Measurements from ENCODE around the gene NRBF2. TPM values are rescaled to one million over a fixed set of nuclear protein-coding genes. Genes with fewer than 3 reads are reported as not detected.
A peak's percentile ranks its signal among the peaks of the same experiment; 100 is the strongest.
"Not testable (repeated sequence)": the region's sequence is repeated elsewhere in the genome, so short reads cannot be mapped to it uniquely, and the experiment has no call there.

The NRBF2 gene
- total RNA-seq, 2 experiments from 2014 or later, result 23.9 to 24.1 TPM

- ATAC-seq, result peak; percentile 93
- H3K4me1 Mint-ChIP-seq, result peaks cover 45% of the 10 kb centered on the region
- H3K27me3 Mint-ChIP-seq, result no peaks in the 10 kb centered on the region
Measured at GRCh38 chr10:63145782-63146181, 12.7 kb downstream of the NRBF2 start.

GRCh38 chr10:63146503-63146902, 13.4 kb downstream of the NRBF2 start:
- no peak overlapping the region for H3K4me3 Mint-ChIP-seq
- H3K36me3 Mint-ChIP-seq (ENCODE audit: low read depth), result peaks cover 27% of the 10 kb centered on the region
- no peak for DNase-seq
- POLR2A ChIA-PET, result interaction anchor here (0.6 to 1.0 kb wide), 2 partner anchors 12 to 20 kb away, joined by 3 to 4 read pairs; no protein-coding TSS in a partner anchor
- no peaks in the 10 kb centered on the region for H3K27me3 Mint-ChIP-seq
- H3K27ac Mint-ChIP-seq, result no peak overlapping the region
- CTCF ChIA-PET, result interaction anchor here (0.7 to 2.1 kb wide), 8 partner anchors 11 to 1574 kb away, joined by 3 to 30 read pairs (median 7); no protein-coding TSS in a partner anchor
- peaks cover 40% of the 10 kb centered on the region for H3K4me1 Mint-ChIP-seq
- ATAC-seq, result no peak
- no peaks in the 10 kb centered on the region for H3K9me3 Mint-ChIP-seq (ENCODE audit: low read depth)
- intact Hi-C loops (cut with DNase I, micrococcal nuclease), result no loop called here

More at GRCh38 chr10:63145782-63146181, 12.7 kb downstream of the NRBF2 start:
- intact Hi-C loops (cut with DNase I, micrococcal nuclease), result no loop called here
- Mint-ChIP-seq H3K9me3 (ENCODE audit: low read depth) (no peaks in the 10 kb centered on the region), H3K27ac (no peak overlapping the region), H3K36me3 (ENCODE audit: low read depth) (peaks cover 24% of the 10 kb centered on the region), H3K4me3 (no peak overlapping the region)
- POLR2A ChIA-PET, result interaction anchor here (1.0 kb wide), 1 partner anchor 12 kb away, joined by 3 read pairs; no protein-coding TSS in a partner anchor
- CTCF ChIA-PET, result interaction anchor here (0.6 to 2.1 kb wide), 9 partner anchors 11 to 156 kb away, joined by 3 to 30 read pairs (median 5); no protein-coding TSS in a partner anchor
- DNase-seq, result no peak

- no peaks in the 10 kb centered on the region for H3K9me3 Mint-ChIP-seq (ENCODE audit: low read depth)
- H3K4me3 Mint-ChIP-seq, result no peak overlapping the region
- peaks cover 16% of the 10 kb centered on the region for H3K4me1 Mint-ChIP-seq
- peaks cover 52% of the 10 kb centered on the region for H3K36me3 Mint-ChIP-seq (ENCODE audit: low read depth)
- DNase-seq, result no peak
- ATAC-seq, result no peak
- no peaks in the 10 kb centered on the region for H3K27me3 Mint-ChIP-seq
- intact Hi-C loops (cut with DNase I, micrococcal nuclease), result loop anchor here in 1 of 2 experiments (10.0 kb wide), 2 partner anchors 296 to 656 kb away; no protein-coding TSS in a partner anchor
- POLR2A ChIA-PET, result no interaction called here
- CTCF ChIA-PET, result no interaction called here
- H3K27ac Mint-ChIP-seq, result no peak overlapping the region
Measured at GRCh38 chr10:63150745-63151144, 17.6 kb downstream of the NRBF2 start.

GRCh38 chr10:63153868-63154545, 20.9 kb downstream of the NRBF2 start:
- H3K4me1 Mint-ChIP-seq, result not testable (repeated sequence)

GRCh38 chr10:63154546-63155387, 21.6 kb downstream of the NRBF2 start:
- no peak overlapping the region for H3K27ac Mint-ChIP-seq
- H3K4me3 Mint-ChIP-seq, result no peak overlapping the region
- ChIA-PET POLR2A (no interaction called here), CTCF (interaction anchor here (4.7 kb wide), 1 partner anchor 13 kb away, joined by 56 read pairs; no protein-coding TSS in a partner anchor)
- peaks cover 4% of the 10 kb centered on the region for H3K4me1 Mint-ChIP-seq
- peaks cover 32% of the 10 kb centered on the region for H3K36me3 Mint-ChIP-seq (ENCODE audit: low read depth)
- no peaks in the 10 kb centered on the region for H3K27me3 Mint-ChIP-seq
- no peaks in the 10 kb centered on the region for H3K9me3 Mint-ChIP-seq (ENCODE audit: low read depth)
- intact Hi-C loops (cut with DNase I, micrococcal nuclease), result loop anchor here (1.0 to 10.0 kb wide), 6 partner anchors 42 to 662 kb away; no protein-coding TSS in a partner anchor
- ATAC-seq (no peak), DNase-seq (no peak)

More at GRCh38 chr10:63153868-63154545, 20.9 kb downstream of the NRBF2 start:
- intact Hi-C loops (cut with DNase I, micrococcal nuclease), result loop anchor here (1.0 to 10.0 kb wide), 3 partner anchors 299 to 659 kb away; no protein-coding TSS in a partner anchor
- H3K4me3 Mint-ChIP-seq; POLR2A ChIA-PET; H3K9me3 Mint-ChIP-seq (ENCODE audit: low read depth); DNase-seq; H3K27ac Mint-ChIP-seq; H3K27me3 Mint-ChIP-seq; ATAC-seq: not testable (repeated sequence)
- peaks cover 34% of the 10 kb centered on the region for H3K36me3 Mint-ChIP-seq (ENCODE audit: low read depth)
- CTCF ChIA-PET, result interaction anchor here (0.7 kb wide), 1 partner anchor 1664 kb away, joined by 3 read pairs; no protein-coding TSS in a partner anchor

- Mint-ChIP-seq H3K27me3 (no peaks in the 10 kb centered on the region), H3K9me3 (ENCODE audit: low read depth) (no peaks in the 10 kb centered on the region), H3K36me3 (ENCODE audit: low read depth) (peaks cover 32% of the 10 kb centered on the region), H3K4me1 (peaks cover 4% of the 10 kb centered on the region), H3K27ac (no peak overlapping the region), H3K4me3 (no peak overlapping the region)
- CTCF ChIA-PET, result interaction anchor here (1.1 to 4.7 kb wide), 3 partner anchors 12 to 564 kb away, joined by 3 to 56 read pairs (median 33); no protein-coding TSS in a partner anchor
- POLR2A ChIA-PET, result no interaction called here
- ATAC-seq (no peak), DNase-seq (no peak)
- intact Hi-C loops (cut with DNase I, micrococcal nuclease), result loop anchor here (5.0 to 10.0 kb wide), 5 partner anchors 43 to 663 kb away; no protein-coding TSS in a partner anchor
Measured at GRCh38 chr10:63155388-63156020, 22.4 kb downstream of the NRBF2 start.

GRCh38 chr10:63156236-63156635, 23.1 kb downstream of the NRBF2 start:
- Mint-ChIP-seq H3K27ac (no peak overlapping the region), H3K36me3 (ENCODE audit: low read depth) (peaks cover 28% of the 10 kb centered on the region), H3K9me3 (ENCODE audit: low read depth) (no peaks in the 10 kb centered on the region), H3K27me3 (no peaks in the 10 kb centered on the region), H3K4me3 (no peak overlapping the region), H3K4me1 (peaks cover 4% of the 10 kb centered on the region)
- DNase-seq (no peak), ATAC-seq (no peak)
- ChIA-PET POLR2A (no interaction called here), CTCF (interaction anchor here (0.7 to 4.7 kb wide), 12 partner anchors 10 to 985 kb away, joined by 3 to 56 read pairs (median 6); partner anchors contain the start of gene NRBF2)
- intact Hi-C loops (cut with DNase I, micrococcal nuclease), result loop anchor here (5.0 to 10.0 kb wide), 5 partner anchors 44 to 664 kb away; no protein-coding TSS in a partner anchor

GRCh38 chr10:63157845-63158624, 24.9 kb downstream of the NRBF2 start:
- ATAC-seq, result peak; percentile 61
- POLR2A ChIA-PET, result interaction anchor here (0.5 to 0.6 kb wide), 3 partner anchors 21 to 561 kb away, joined by 3 to 6 read pairs (median 3); partner anchors contain the start of gene NRBF2
- DNase-seq, result peak; percentile 61
- CTCF ChIA-PET, result interaction anchor here (0.6 to 4.7 kb wide), 45 partner anchors 9 to 911 kb away, joined by 3 to 56 read pairs (median 4); partner anchors contain the start of genes ADO and NRBF2
- H3K4me3 Mint-ChIP-seq, result no peak overlapping the region
- H3K36me3 Mint-ChIP-seq (ENCODE audit: low read depth), result peaks cover 20% of the 10 kb centered on the region
- peaks cover 6% of the 10 kb centered on the region for H3K4me1 Mint-ChIP-seq
- no peaks in the 10 kb centered on the region for H3K9me3 Mint-ChIP-seq (ENCODE audit: low read depth)
- H3K27me3 Mint-ChIP-seq, result no peaks in the 10 kb centered on the region
- no peak overlapping the region for H3K27ac Mint-ChIP-seq
- intact Hi-C loops (cut with DNase I, micrococcal nuclease), result loop anchor here (1.0 to 10.0 kb wide), 12 partner anchors 46 to 721 kb away; no protein-coding TSS in a partner anchor

- POLR2A ChIA-PET, result no interaction called here
Measured at GRCh38 chr10:63161592-63161991, 28.5 kb downstream of the NRBF2 start.

GRCh38 chr10:63164166-63164623, 31.1 kb downstream of the NRBF2 start:
- intact Hi-C loops (cut with DNase I, micrococcal nuclease), result no loop called here
- no peak overlapping the region for H3K27ac Mint-ChIP-seq
- CTCF ChIA-PET, result interaction anchor here (0.8 to 5.9 kb wide), 3 partner anchors 153 to 555 kb away, joined by 3 to 204 read pairs (median 66); no protein-coding TSS in a partner anchor
- H3K4me3 Mint-ChIP-seq, result no peak overlapping the region
- no peaks in the 10 kb centered on the region for H3K9me3 Mint-ChIP-seq (ENCODE audit: low read depth)
- peaks cover 9% of the 10 kb centered on the region for H3K4me1 Mint-ChIP-seq
- no peaks in the 10 kb centered on the region for H3K27me3 Mint-ChIP-seq
- DNase-seq (no peak), ATAC-seq (no peak)
- H3K36me3 Mint-ChIP-seq (ENCODE audit: low read depth), result peaks cover 13% of the 10 kb centered on the region
- POLR2A ChIA-PET, result interaction anchor here (0.7 kb wide), 1 partner anchor 353 kb away, joined by 3 read pairs; no protein-coding TSS in a partner anchor

More at GRCh38 chr10:63161592-63161991, 28.5 kb downstream of the NRBF2 start:
- CTCF ChIA-PET, result interaction anchor here (0.6 to 2.3 kb wide), 9 partner anchors 16 to 558 kb away, joined by 3 to 13 read pairs (median 3); partner anchors contain the start of genes EGR2 and NRBF2
- no peak for DNase-seq
- Mint-ChIP-seq H3K4me3 (no peak overlapping the region), H3K36me3 (ENCODE audit: low read depth) (peaks cover 3% of the 10 kb centered on the region), H3K9me3 (ENCODE audit: low read depth) (no peaks in the 10 kb centered on the region), H3K27ac (no peak overlapping the region), H3K4me1 (peaks cover 2% of the 10 kb centered on the region), H3K27me3 (no peaks in the 10 kb centered on the region)
- ATAC-seq, result no peak
- intact Hi-C loops (cut with DNase I, micrococcal nuclease), result no loop called here
